Suppressor macrophage (primary cell): ENCODE results near the gene RAMACL.
"Not testable (repeated sequence)": the region's sequence is repeated elsewhere in the genome, so short reads cannot be mapped to it uniquely, and the experiment has no call there.

Experiments used
- DNase-seq, 4 experiments: peaks; one replicate each; pipeline ENCODE4 v3.0.0-alpha.2; 2020 to 2022
- total RNA-seq, 17 experiments: gene quantifications; one replicate each; lab custom pipeline; 2026; ENCODE audit warnings: mixed read lengths in 6 of 17, inconsistent platforms in 3 of 17; lab: John Stamatoyannopoulos, UW

The RAMACL gene
- total RNA-seq, result 0.29 to 4.4 (median 1.3) reads per million in 17 experiments

DNA sequence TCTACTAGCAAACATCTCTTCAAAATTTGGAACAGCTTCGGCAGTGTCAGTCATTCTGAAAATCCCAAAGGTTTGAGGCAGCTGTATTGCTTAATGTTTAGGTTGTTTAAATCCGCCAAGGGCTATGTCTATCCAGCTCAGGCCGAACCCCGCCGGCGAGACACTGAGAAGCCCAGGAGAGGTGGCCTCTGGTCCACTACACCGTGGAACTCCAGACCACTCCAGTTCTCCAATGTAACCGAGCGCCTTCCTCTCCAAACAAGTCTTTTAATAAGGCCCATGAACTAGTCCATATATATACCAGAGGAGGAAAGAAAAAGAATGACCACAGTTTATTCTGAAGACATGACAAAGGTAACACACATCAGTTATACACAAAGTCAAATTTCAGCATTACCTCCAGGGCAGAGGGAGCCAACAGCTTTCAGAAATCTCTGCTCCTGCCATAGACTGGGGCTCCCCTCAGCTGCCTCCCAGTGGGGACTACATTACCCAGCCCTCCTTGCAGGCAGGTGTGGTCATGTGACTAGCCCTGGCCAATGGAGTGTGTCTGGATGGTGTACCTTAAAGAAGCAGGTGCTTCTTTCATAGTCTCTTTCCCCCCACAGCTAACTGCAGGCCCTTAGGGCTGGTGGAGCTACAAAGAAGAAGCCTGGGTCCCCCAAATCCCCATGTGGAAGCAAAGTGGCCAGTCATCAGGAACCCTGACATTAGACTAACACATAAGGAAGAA lies at the start of gene RAMACL:
TSS of gene RAMACL (minus strand) at position 255 of the 733 bp plus-strand sequence. CDS start at position 54, 201 bp downstream.
- no peak for DNase-seq

- no peak for DNase-seq
Observed at GRCh38 chr6:166635013-166635970, 48.8 kb upstream of the RAMACL start.

DNA sequence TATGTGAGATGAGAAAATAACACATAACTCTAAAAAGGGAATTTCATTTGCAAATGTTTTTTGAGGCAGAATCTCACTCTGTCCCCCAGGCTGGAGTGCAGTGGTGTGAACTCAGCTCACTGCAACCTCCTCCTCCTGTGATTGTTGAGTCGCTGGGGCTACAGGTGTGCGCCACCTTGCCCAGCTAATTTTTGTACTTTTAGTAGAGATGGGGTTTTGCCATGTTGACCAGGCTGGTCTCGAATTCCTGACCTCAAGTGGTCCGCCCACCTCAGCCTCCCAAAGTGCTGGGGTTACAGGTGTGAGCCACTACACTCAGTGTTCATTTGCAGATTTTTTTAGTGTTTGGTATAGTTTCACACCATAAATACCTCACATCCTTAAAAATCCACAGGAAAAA lies 48.1 kb upstream of the RAMACL start:
- not testable (repeated sequence) for DNase-seq

- peak; percentile 93 to 98 (median 96) for DNase-seq
Observed at GRCh38 chr6:166633732-166634535, 47.5 kb upstream of the RAMACL start.

- no peak for DNase-seq
Observed at GRCh38 chr6:166632731-166633130, 46.3 kb upstream of the RAMACL start.

GRCh38 chr6:166630462-166630861 lies 44.0 kb upstream of the RAMACL start:
- no peak for DNase-seq

- DNase-seq, result no peak
Observed at GRCh38 chr6:166629628-166630027, 43.1 kb upstream of the RAMACL start.

DNA sequence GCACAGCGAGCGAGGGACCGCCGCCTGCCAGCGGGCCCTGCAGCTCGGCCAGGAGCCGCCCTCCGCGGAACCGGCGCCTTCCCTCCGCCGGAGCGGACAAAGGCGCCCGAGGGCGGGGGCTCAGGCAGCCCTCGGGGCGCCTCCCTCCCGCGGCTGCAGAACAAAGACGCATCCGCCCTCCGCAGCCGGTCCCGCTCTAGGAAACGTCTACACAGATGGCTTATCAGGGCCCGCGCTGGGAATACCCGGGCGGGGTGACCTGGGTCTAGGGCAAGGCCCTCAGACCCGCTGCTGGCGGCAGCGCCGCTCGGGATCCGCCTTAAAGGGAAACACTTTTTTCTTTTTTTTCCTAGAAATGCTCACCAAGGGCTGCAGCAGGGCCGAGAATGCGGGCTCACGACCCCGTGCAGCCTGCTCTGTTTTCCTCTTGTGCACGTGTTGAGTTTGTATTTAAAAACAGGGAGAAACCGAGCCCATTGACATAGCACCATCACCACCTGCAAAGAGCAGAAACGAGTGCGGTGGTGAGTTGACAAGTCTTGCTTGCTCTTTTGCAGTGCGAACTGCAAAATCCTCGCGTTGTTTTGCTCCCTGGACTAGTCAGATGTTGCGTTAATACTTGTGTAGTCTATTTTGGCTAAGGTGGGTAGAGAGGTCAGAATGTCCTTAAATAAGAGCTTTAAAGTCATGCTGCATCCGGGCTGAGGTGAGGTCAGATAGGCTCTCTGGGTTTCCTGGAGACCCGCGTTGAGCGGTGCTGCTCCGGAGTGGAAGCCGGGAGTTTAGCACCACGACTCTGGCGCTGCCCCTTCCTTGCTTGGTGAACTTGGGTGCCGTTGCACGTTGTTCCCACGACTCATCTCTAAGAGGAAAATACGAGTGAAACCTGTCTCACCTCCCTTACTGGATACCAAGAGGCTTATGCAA lies 41.7 kb upstream of the RAMACL start:
- DNase-seq, result peak; percentile 36 to 83 (median 68)

DNA sequence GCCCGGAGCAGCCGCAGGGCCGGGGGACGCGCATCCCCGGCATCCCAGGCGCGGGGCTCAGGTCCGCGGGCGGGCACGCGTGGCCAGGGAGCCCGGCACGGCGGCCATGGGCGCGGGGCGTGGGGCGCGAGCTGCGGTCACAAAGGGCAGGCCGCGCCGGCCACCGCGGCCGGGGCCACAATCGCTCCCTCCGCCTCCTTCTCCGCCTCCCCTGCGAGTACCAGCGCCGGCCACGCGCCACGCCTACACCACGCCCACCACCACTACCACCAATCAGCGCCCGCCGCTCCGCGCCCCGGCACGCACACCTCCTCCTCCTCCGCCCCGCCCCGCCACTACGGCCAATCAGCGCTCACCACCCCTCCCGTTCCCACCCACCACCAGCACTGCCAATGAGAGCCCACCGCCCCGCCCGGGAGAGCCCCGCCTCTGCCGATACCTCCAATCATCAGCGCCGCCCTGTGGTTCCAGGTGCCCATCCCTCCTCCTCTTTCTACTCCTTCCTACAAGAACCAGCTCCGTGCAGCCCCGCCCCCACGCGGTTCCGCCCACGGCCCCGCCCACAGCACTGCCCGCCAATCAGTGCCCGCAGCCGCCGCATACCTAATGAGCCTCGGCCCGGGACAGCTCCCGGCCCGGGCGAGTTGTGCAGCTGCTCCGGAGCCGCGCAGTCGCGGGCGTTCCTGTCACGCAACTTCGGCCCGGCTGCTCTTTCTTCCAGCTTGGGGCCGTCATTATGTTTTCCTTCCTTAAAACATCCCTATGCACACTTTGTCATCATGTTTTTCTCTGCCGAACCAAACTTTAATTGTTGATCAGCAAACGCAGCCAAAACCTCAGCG lies 40.8 kb upstream of the RAMACL start, which contains the start of gene RPS6KA2:
TSS of gene RPS6KA2 (minus strand) at position 219 of the 842 bp plus-strand sequence. CDS start 232 bp downstream, outside the sequence.
- peak; percentile 99 for DNase-seq

GRCh38 chr6:166626177-166627032 lies 39.9 kb upstream of the RAMACL start:
- peak; percentile 53 to 71 (median 67) for DNase-seq

GRCh38 chr6:166625356-166625755 lies 38.9 kb upstream of the RAMACL start:
- no peak for DNase-seq

- DNase-seq, result peak; percentile 69 to 85 (median 80)
Observed at GRCh38 chr6:166624275-166624674, 37.8 kb upstream of the RAMACL start.

GRCh38 chr6:166623318-166623717 lies 36.8 kb upstream of the RAMACL start:
- DNase-seq, result no peak

- DNase-seq, result no peak
Observed at GRCh38 chr6:166621114-166621540, 34.6 kb upstream of the RAMACL start.

DNA sequence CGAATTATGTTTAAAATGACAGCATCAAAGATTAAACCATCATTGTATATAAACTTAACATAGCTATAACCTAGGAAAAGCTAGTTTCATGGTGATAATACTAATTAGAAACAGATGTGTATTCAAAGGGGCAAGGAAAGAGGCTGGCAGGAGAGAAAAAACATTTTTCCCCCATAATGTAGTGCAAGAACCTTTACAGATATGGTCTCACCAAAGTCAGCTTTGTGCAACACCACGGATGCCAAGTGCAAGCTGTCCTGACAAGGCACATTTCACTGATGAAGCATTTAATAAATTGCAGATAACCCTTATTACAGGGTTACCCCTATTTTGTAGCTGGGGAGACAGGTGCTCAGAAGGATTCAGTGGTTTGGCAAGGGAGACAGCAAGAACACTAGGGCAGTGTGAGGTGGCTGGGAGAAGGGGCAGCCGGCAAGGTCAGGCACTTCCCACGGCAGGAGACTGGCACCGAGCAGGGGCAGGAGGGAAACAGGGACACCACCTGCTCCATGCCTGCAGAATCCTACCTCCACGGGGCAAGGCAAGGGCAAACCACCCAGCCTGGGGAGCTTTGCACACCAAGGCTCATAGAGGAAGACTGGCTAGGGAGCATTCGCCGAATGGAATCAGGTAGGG lies 34.1 kb upstream of the RAMACL start:
- DNase-seq, result no peak

- DNase-seq, result no peak
Observed at GRCh38 chr6:166619912-166620311, 33.4 kb upstream of the RAMACL start.

- no peak for DNase-seq
Observed at GRCh38 chr6:166618866-166619761, 32.6 kb upstream of the RAMACL start.

DNA sequence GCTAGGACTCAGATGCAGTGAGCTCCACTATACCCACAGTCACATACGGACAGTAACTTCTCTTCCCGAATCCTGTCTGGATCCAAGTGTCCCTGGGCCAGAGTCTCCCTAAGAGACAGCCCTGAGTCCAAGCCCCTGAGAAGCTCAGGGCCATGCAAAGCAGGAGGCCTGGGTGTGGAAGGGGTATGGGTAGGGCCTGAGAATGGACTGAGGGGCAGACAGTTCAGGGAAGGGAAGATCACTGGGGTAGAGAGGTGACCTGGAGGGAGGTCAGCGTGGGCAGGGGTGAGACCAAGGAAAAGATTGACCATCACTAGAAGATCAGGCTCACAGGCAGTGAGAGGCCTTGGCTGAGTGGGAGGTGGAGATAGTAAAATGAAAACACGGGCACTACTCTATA lies 31.8 kb upstream of the RAMACL start:
- DNase-seq, result no peak
